Large intestine (tissue), 3 donors: Measurements from ENCODE around the gene GAMT. TPM values are rescaled to one million over a fixed set of nuclear protein-coding genes. Genes with fewer than 3 reads are reported as not detected.
"Not testable (repeated sequence)": the region's sequence is repeated elsewhere in the genome, so short reads cannot be mapped to it uniquely, and the experiment has no call there.

ENCODE experiments used
- DNase-seq, 2 donors: peaks; one replicate each; pipeline versions ENCODE4 v3.0.0 to v3.0.0-alpha.2; 2013
- H3K27ac ChIP-seq: one replicate; pipeline ENCODE4 v1.5.1; 2013; ENCODE audit warnings: low read length
- H3K27me3 ChIP-seq: 2 replicates; pipeline ENCODE4 v1.6.1; 2013; ENCODE audit warnings: low read length; ENCODE audit not compliant: control insufficient read depth, insufficient read depth
- H3K36me3 ChIP-seq: 2 replicates; pipeline ENCODE4 v1.6.1; 2013; ENCODE audit warnings: low read length; ENCODE audit not compliant: control insufficient read depth, insufficient read depth
- H3K4me1 ChIP-seq: one replicate; pipeline ENCODE4 v1.6.1; 2013; ENCODE audit warnings: low read length; ENCODE audit not compliant: control insufficient read depth, insufficient read depth
- H3K4me3 ChIP-seq: one replicate; pipeline ENCODE4 v1.5.1; 2013; ENCODE audit warnings: low read length
- H3K9me3 ChIP-seq: one replicate; pipeline ENCODE4 v1.6.1; 2013; ENCODE audit warnings: mild to moderate bottlenecking, low read depth, low read length, moderate library complexity; ENCODE audit not compliant: control insufficient read depth
- WGBS: methylation state at CpG from one replicate; pipeline ENCODE4 v1.1.5; 2013; ENCODE audit warnings: low lambda C conversion rate; ENCODE audit not compliant: insufficient coverage; 5-methylcytosine and 5-hydroxymethylcytosine counted together
- polyA plus RNA-seq: library from polyadenylated mRNA; unstranded; fragments of 120-200 nt; gene quantifications from one replicate; pipeline ENCODE4 v1.2.1, GENCODE V29; 2013

Gene GAMT
- polyA plus RNA-seq, 1 donor = 16.0 TPM

DNA sequence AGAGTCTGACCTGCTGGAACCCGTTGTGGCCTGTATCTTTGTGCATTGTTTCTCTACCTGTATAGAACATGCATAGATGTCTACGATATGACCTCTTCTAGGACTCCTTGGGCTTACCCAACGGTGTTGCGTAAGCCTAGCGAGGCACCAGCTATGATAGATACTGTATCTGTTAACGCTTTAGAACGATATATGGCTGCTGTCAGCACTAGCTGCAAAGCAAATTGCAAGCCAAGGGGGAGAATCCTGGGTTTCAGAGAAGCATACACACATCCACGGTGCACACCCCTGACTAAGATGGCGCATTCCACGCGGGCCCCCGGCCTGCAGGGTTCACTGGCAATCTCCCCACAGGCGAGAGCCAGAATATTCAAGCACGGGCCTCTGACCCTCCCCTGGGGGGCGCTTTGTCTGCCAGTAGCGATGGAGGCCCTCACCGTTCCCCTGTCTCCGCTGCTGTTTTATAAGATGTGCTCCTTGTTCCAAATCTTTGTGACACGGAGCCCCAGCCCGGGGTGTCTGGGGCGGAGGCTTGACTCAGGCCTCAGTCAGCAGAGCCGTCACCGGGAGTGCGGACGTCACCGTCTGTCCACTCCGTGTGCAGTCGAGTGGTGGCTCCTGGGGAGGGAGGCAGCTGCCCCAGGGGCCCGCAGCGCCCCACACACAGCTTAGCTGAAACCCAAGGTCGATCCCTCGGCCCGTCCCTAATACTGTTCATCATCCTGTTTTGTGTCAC lies 23.9 kb upstream of the GAMT start:
- peak in 1 of 2 donors; percentile 70 for DNase-seq
- H3K9me3 ChIP-seq = peaks cover 23% of the 10 kb centered on the region
- WGBS = no CpG with 5 or more reads among the region's 33 CpGs
- peaks cover 90% of the 10 kb centered on the region for H3K36me3 ChIP-seq
- peak overlapping the region; percentile 95 for H3K27ac ChIP-seq
- H3K4me1 ChIP-seq = peaks cover 32% of the 10 kb centered on the region
- no peak overlapping the region for H3K4me3 ChIP-seq
- H3K27me3 ChIP-seq = no peaks in the 10 kb centered on the region

DNA sequence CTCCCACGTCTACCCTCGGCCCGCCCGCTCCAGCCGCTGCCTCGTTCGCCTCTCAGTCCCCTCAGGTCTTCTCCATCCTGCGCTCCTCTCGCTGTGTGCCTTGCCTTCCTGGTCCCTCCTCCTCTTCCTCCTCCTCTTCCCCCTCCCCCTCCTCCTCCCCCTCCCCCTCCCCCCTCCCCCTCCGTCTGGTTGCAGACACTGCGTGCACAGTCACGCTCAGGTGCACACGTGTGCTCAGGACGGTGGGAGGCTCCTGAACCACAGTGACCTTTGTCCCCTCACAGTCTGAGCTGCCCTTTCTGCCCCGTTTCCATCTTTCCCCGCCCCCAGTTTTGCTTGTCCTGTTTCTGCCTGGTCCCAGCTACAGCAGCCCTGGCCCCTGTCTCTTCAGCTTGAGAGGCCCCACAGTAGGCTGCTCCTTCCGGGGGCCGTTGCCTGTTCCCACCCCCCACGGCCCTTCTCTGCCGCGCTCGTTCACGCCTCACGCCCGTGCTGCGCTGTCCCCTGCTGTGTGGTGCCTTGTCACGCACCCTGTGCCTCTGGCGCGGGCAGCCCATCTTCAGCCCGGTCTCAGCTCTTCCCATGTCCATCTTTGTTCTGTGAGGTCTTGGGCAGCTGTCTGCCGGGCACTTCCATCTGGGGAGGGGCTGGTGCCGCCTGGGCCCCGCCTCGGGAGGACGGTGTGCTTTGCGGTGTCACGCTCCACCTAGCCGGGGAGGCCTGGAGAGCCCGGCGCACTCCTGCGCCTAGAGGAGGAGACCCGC lies 23.0 kb upstream of the GAMT start:
- peaks cover 23% of the 10 kb centered on the region for H3K9me3 ChIP-seq
- H3K36me3 ChIP-seq = peaks cover 87% of the 10 kb centered on the region
- peak overlapping the region; percentile 95 for H3K27ac ChIP-seq
- H3K4me1 ChIP-seq = peaks cover 32% of the 10 kb centered on the region
- no CpG with 5 or more reads among the region's 42 CpGs for WGBS
- H3K27me3 ChIP-seq = no peaks in the 10 kb centered on the region
- H3K4me3 ChIP-seq = peak overlapping the region; percentile 12
- peak; percentile 91 to 95 for DNase-seq

- WGBS = no CpG with 5 or more reads among the region's 40 CpGs
- Histone ChIP-seq H3K4me1 (peaks cover 37% of the 10 kb centered on the region), H3K36me3 (peaks cover 87% of the 10 kb centered on the region), H3K27me3 (no peaks in the 10 kb centered on the region), H3K4me3 (no peak overlapping the region), H3K9me3 (peaks cover 19% of the 10 kb centered on the region), H3K27ac (peak overlapping the region; percentile 75)
- DNase-seq = no peak
These were observed 22.3 kb upstream of the GAMT start for GRCh38 chr19:1423436-1424191.

DNA sequence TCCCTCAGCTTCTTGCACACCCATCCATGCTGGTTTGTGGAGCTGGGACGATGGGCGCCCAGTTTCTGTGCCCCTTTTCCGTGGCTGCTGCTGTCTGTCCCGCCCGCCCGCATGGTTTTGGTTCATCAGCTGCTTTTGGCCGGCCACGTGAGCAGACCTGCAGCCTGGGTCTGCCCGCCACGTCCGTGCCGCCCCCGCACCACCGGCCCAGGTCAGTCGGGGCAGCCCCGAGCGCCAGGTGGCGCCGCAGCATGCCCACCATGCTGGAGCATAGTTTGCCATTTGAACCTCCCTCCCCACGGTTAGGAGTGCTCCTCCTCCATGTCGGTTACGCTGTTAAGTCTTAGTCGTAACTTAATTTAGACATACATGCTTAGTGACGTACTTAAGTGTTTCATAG lies 21.6 kb upstream of the GAMT start:
- 96% methylated on average over 4 of the region's 24 CpGs for WGBS
- no peak for DNase-seq
- H3K36me3 ChIP-seq = peaks cover 81% of the 10 kb centered on the region
- peaks cover 43% of the 10 kb centered on the region for H3K4me1 ChIP-seq
- H3K9me3 ChIP-seq = peaks cover 19% of the 10 kb centered on the region
- no peak overlapping the region for H3K4me3 ChIP-seq
- H3K27ac ChIP-seq = no peak overlapping the region
- no peaks in the 10 kb centered on the region for H3K27me3 ChIP-seq

GRCh38 chr19:1422360-1422759 lies 21.0 kb upstream of the GAMT start:
- H3K27me3 ChIP-seq = no peaks in the 10 kb centered on the region
- H3K27ac ChIP-seq = no peak overlapping the region
- no peak overlapping the region for H3K4me3 ChIP-seq
- H3K9me3 ChIP-seq = peaks cover 19% of the 10 kb centered on the region
- DNase-seq = no peak
- WGBS = 89% methylated on average over 4 of the region's 16 CpGs
- peaks cover 79% of the 10 kb centered on the region for H3K36me3 ChIP-seq
- H3K4me1 ChIP-seq = peaks cover 49% of the 10 kb centered on the region

DNA sequence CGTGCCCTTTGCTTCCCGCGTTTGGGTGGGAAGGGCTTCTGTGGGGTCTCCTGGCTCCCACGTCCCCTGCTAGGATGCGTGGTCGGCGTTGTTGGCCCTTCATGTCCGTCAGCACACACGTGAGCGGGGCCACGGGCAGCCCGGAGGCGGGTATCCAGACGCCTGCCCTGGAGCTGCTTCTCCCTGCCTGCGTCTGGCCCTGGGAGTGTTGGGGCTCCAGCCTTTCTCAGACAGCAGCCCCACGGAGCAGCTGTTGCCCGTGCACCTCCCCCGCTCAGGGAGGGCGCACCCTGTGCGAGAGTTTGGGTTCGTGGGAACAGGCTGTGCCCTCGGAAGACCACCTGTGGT lies 20.6 kb upstream of the GAMT start:
- Histone ChIP-seq H3K9me3 (peaks cover 19% of the 10 kb centered on the region), H3K27me3 (no peaks in the 10 kb centered on the region), H3K36me3 (peaks cover 79% of the 10 kb centered on the region), H3K27ac (no peak overlapping the region), H3K4me1 (peaks cover 54% of the 10 kb centered on the region), H3K4me3 (no peak overlapping the region)
- no CpG with 5 or more reads among the region's 22 CpGs for WGBS
- DNase-seq = no peak

GRCh38 chr19:1421218-1421957 lies 20.0 kb upstream of the GAMT start:
- Histone ChIP-seq H3K27me3 (no peaks in the 10 kb centered on the region), H3K9me3 (peaks cover 19% of the 10 kb centered on the region), H3K36me3 (peaks cover 79% of the 10 kb centered on the region), H3K4me3 (no peak overlapping the region), H3K4me1 (peaks cover 59% of the 10 kb centered on the region), H3K27ac (no peak overlapping the region)
- DNase-seq = no peak
- WGBS = no CpG with 5 or more reads among the region's 37 CpGs

DNA sequence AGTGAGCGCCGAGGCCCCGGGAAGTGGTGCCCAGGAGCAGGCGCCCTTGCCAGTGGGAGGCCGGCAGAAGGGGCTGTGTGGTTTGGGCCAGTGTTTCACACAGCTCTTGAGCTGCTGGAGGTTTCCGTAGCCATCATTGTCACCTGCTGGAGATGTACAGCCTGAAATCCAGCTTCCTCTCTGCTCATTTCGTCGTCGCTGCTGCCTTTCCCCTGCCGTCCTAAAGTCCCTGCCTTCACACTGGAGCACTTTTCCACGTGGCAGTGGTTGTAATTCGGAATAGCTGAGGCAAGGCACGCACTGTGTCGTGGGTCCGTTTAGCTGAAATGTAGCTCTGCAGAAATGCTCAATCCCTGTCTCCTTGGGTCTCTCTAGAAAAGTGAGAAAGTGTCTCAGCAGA lies 19.2 kb upstream of the GAMT start:
- WGBS = no CpG with 5 or more reads among the region's 15 CpGs

DNA sequence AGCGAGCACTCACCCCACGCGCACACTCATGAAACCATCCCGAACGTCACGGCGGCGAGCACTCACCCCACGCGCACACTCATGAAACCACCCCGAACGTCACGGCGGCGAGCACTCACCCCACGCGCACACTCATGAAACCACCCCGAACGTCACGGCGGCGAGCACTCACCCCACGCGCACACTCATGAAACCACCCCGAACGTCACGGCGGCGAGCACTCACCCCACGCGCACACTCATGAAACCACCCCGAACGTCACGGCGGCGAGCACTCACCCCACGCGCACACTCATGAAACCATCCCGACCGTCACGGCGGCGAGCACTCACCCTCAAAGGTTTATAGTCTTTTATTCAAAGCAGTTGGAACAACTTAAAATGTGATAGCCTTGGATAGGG lies 18.7 kb upstream of the GAMT start:
- not testable (repeated sequence) for H3K4me3 ChIP-seq, H3K27ac ChIP-seq, H3K27me3 ChIP-seq, DNase-seq
- Histone ChIP-seq H3K36me3 (peaks cover 68% of the 10 kb centered on the region), H3K9me3 (peaks cover 19% of the 10 kb centered on the region), H3K4me1 (peaks cover 61% of the 10 kb centered on the region)
- WGBS = no CpG with 5 or more reads among the region's 43 CpGs

More for the DNA sequence above, 19.2 kb upstream of the GAMT start:
- H3K4me3 ChIP-seq = no peak overlapping the region
- H3K36me3 ChIP-seq = peaks cover 73% of the 10 kb centered on the region
- no peak overlapping the region for H3K27ac ChIP-seq
- H3K27me3 ChIP-seq = no peaks in the 10 kb centered on the region
- no peak for DNase-seq
- H3K4me1 ChIP-seq = peaks cover 62% of the 10 kb centered on the region
- H3K9me3 ChIP-seq = peaks cover 19% of the 10 kb centered on the region
